Ishikawa (cell line): ENCODE measurements around the gene KRT13.

Experiments
- EGR1 ChIP-seq: IDR thresholded peaks from 2 replicates; pipeline ENCODE4 v1.6.1; 2012
- EP300 ChIP-seq: IDR thresholded peaks from 2 replicates; pipeline ENCODE4 v1.6.1; 2012; ENCODE audit warnings: borderline replicate concordance
- FOXM1 ChIP-seq: IDR thresholded peaks from 2 replicates; pipeline ENCODE4 v1.6.1; 2012; ENCODE audit warnings: low read depth, borderline replicate concordance
- TF ChIP-seq, protein P1 (sequence below): IDR thresholded peaks from 2 replicates; pipeline ENCODE4 v1.6.1; 2012
- TF ChIP-seq, protein P2 (sequence below): IDR thresholded peaks from 2 replicates; pipeline ENCODE4 v1.6.1; 2012
- TF ChIP-seq, protein P3 (sequence below): IDR thresholded peaks from 2 replicates; pipeline ENCODE4 v1.6.1; 2012; ENCODE audit warnings: low read depth, mild to moderate bottlenecking

DNA sequence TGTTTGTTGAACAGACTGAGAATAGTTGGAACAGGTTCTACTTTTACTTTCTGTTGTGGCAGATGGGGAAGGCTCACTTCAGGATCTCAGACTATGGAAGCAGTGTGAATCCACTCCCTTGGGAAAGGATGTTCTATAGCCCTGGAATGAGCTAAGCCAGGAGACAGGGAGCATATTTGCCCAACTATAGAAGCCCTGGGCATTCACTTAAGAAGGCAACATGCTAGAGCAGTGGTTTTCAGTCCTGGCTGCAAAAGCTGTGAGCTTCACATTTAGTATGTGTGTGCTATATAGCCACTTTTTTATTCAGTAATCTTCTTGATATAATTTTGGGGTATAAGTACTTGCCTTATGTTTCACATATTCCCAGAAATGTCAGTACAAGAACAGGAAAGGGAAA is 37.1 kb downstream of the KRT13 start:
- no peak for TF ChIP-seq FOXM1
- no peak for TF ChIP-seq EGR1
- TF ChIP-seq, protein P1, sequence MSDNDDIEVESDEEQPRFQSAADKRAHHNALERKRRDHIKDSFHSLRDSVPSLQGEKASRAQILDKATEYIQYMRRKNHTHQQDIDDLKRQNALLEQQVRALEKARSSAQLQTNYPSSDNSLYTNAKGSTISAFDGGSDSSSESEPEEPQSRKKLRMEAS, result no peak
- TF ChIP-seq, protein P2, sequence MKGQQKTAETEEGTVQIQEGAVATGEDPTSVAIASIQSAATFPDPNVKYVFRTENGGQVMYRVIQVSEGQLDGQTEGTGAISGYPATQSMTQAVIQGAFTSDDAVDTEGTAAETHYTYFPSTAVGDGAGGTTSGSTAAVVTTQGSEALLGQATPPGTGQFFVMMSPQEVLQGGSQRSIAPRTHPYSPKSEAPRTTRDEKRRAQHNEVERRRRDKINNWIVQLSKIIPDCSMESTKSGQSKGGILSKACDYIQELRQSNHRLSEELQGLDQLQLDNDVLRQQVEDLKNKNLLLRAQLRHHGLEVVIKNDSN, result no peak
- TF ChIP-seq, protein P3, sequence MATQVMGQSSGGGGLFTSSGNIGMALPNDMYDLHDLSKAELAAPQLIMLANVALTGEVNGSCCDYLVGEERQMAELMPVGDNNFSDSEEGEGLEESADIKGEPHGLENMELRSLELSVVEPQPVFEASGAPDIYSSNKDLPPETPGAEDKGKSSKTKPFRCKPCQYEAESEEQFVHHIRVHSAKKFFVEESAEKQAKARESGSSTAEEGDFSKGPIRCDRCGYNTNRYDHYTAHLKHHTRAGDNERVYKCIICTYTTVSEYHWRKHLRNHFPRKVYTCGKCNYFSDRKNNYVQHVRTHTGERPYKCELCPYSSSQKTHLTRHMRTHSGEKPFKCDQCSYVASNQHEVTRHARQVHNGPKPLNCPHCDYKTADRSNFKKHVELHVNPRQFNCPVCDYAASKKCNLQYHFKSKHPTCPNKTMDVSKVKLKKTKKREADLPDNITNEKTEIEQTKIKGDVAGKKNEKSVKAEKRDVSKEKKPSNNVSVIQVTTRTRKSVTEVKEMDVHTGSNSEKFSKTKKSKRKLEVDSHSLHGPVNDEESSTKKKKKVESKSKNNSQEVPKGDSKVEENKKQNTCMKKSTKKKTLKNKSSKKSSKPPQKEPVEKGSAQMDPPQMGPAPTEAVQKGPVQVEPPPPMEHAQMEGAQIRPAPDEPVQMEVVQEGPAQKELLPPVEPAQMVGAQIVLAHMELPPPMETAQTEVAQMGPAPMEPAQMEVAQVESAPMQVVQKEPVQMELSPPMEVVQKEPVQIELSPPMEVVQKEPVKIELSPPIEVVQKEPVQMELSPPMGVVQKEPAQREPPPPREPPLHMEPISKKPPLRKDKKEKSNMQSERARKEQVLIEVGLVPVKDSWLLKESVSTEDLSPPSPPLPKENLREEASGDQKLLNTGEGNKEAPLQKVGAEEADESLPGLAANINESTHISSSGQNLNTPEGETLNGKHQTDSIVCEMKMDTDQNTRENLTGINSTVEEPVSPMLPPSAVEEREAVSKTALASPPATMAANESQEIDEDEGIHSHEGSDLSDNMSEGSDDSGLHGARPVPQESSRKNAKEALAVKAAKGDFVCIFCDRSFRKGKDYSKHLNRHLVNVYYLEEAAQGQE, result no peak
- no peak for TF ChIP-seq EP300
